HG02678 (cell line): ENCODE results near the gene NAPA.

Experiments
- ATAC-seq: cut with Tn5 transposase; IDR thresholded peaks from one replicate; pipeline ENCODE4 v1.9.1; 2021; ENCODE audit warnings: mild to moderate bottlenecking, moderate library complexity; ENCODE audit not compliant: unreplicated experiment

The NAPA gene

GRCh38 chr19:47523473-47523872 is 8.6 kb upstream of the NAPA start:
- ATAC-seq = no peak

- no peak for ATAC-seq
Measured at GRCh38 chr19:47521473-47522180, 6.8 kb upstream of the NAPA start.

- ATAC-seq = no peak
Measured at GRCh38 chr19:47520839-47521238, 6.0 kb upstream of the NAPA start.

DNA sequence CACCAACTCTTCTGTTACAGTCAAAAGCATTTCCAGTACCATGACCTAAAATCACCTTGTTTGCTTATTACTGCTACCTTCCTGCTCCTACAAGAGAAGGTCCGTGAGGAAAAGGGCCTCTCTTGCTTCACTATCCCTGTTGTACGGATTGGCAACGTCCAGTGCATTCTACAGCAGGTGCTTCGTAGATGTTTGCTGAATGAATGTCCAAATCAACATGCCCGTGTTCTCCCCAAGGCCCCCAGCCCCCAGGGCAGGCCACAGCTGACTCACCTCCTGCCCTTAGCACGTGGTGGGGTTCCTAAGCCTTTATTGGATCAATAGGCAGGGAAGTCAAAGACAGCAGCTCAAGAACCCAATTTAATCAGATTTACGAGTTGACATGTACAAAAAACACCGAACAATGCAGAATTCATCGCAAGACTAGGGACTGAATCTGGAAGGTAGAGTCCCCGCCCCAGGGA is 5.5 kb upstream of the NAPA start:
- no peak for ATAC-seq

DNA sequence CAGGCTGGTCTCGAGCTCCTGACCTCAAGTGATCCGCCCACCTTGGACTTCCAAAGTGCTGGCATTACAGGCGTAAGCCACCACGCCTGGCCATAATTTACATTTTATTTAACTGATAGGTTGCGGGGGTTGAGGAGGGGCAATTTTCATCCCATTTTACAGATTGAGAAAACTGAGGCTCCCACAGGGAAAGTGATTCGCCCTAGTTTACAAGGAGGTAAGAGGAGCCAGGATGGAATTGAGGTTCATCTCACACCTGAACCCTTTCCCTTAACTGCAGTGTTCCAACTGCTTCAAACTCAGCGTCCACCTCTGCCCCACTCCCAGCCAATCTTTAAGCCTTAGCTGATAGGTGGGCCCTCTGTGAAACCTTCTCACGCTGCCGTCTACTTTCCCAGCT is 4.0 kb upstream of the NAPA start:
- ATAC-seq = no peak

- ATAC-seq = peak; percentile 34
Measured at GRCh38 chr19:47518139-47518538, 3.3 kb upstream of the NAPA start.

- ATAC-seq = no peak
Measured at GRCh38 chr19:47514151-47514868, 553 bp downstream of the NAPA start.

DNA sequence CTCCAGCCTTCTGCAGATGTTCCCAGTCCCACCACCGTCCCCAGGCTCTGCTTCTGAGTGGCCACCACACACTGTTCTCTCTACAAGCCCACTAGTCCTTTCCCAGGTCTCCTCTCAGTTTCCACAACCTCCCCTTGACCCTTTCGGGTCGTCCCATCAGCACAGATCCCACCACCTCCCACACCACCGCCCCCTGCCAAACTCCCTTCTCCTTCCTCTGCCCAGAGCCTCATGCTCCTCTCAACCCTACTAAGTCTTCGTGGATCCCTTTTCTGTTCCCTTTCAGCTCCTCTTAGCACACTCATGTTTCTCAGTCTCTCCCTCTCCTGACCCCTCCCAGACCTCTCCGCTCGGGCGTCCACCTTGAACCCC is 1.9 kb downstream of the NAPA start:
- ATAC-seq = no peak

DNA sequence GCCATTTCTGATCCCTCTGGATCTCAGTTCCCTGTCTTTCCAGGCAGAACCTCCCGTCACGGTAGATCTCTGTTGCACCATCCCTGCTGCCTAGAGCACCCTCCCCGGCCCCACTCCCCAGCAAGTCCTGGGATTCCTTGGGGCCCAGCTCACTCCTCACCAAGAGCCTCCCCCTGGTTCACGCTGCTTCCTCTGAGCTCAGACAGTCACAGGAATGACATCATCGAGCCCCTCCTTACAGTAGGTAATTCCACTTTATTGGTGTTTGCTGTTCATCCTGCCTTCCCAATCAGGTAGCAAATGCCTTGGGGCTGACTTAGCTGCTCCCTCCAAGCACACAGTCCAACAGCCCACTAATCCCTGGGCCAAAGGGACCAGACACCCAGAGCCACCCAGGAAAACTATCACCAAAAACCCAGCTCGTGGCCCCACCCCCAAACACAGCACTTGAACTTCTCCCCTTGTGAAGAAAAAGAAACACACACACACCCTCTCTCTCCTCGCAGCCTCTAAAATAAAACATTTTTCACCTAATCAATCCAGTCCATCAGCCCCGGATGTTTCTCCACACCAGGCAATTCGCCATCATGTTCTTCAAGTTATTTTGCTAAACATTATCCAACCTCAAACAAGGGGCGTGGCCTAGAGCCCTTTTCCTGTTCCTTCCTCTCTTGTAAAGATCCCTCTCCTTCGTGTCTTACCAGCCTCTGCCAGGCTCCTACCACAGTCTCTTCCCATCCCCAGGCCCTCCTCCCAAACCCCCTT is 2.5 kb downstream of the NAPA start:
- no peak for ATAC-seq

GRCh38 chr19:47511681-47512080 is 3.2 kb downstream of the NAPA start:
- ATAC-seq = no peak

GRCh38 chr19:47511128-47511517 is 3.7 kb downstream of the NAPA start:
- no peak for ATAC-seq

- no peak for ATAC-seq
Measured at GRCh38 chr19:47510516-47511127, 4.2 kb downstream of the NAPA start.

GRCh38 chr19:47509973-47510372 is 4.9 kb downstream of the NAPA start:
- ATAC-seq = no peak

- no peak for ATAC-seq
Measured at GRCh38 chr19:47509170-47509847, 5.6 kb downstream of the NAPA start.

GRCh38 chr19:47508721-47509120 is 6.1 kb downstream of the NAPA start:
- no peak for ATAC-seq

GRCh38 chr19:47507924-47508553 is 6.8 kb downstream of the NAPA start:
- ATAC-seq = no peak

DNA sequence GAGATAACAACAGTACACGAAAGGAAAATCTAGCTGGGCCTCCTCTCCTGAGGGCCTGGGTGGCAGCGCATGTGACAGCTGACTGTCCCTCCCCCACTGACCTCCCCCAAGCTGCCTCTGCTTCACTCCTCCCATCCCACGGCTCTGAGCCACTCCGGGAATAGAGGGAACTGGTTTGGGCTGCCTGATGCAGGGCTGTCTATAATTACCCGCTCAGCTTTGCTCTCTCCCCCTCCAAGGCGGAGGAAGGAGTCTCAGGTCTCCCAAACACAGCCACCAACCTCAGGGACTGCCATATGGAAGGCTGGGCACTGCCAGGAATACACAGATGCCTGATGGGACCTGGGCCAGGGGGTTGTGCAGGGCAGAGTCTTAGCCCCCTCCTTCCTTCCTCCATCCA is 7.9 kb downstream of the NAPA start:
- no peak for ATAC-seq

DNA sequence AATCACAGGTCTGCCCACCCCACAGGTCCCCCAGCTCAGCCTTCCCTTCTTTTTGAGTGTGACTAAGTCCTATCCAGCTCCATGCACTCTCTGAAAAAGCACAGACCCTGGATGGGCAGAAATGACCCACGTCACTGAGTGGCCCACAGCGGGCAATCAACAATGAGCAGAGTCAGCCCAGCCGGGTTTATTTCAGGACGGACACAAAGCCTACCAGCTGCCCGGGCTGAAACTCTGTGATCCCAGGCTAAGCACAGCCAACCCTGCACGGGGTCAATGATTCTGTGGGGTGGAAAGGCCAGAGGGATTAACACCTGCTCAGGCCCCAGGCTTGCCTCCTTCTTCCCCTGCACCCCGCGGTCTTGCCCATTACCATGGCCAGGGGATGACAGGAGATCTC is 8.4 kb downstream of the NAPA start:
- ATAC-seq = no peak

DNA sequence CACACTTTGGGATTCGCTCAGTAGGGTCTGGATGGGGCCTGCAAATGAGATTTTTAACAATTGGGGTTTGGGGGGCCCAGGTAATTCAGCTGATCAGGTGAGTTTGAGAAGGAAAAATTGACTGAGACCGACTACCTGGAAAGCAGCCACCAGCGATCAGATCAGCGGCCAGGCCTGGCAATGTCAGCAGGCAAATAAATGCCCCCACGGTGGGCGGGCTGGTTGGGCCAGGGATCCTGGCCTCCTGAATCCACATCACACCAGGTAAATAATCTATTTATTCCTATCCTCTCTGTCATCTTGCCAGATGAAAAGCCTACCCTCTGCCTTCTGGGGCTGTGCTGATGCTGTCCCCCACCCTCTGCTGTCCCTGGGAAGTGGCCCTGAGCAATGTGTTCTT is 9.4 kb downstream of the NAPA start:
- no peak for ATAC-seq

DNA sequence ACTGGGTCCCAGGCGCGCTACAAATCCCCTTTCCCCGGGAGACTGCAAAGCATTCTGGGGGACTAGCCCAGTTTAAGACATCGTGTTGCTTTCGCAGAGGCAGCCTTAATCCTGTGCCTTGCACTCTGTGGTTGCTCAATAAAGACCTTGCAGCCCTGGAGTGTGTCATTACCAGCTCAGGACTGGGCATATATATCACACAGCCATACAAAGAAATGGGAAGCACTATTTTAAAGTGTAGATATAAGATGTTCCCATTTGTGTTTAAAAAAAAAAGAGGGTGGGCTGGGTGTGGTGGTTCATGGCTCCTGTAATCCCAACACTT is 11.1 kb downstream of the NAPA start:
- ATAC-seq = no peak
